Upper lobe of left lung (tissue), 4 donors: ENCODE results near the gene NYAP2.

Source experiments
- CTCF ChIP-seq, 6 experiments: fragments of 450-650 bp in 4 of 6; fragments of 200-600 bp in 2 of 6; sonication (generic) in 2 of 6; IDR thresholded peaks; one replicate each; pipeline ENCODE4 v1.5.1; 2016 to 2019; ENCODE audit warnings: antibody characterized with exemption in 6 of 6
- EP300 ChIP-seq, 4 donors: sonication (generic); formaldehyde crosslinking; IDR thresholded peaks; one replicate each; pipeline ENCODE4 v1.5.1; 2017; ENCODE audit warnings: antibody characterized with exemption in 4 of 4, control low read depth in 2 of 4
- POLR2A ChIP-seq, 4 donors: fragments of 450-650 bp; IDR thresholded peaks; one replicate each; pipeline ENCODE4 v1.5.1; 2016 to 2017; ENCODE audit warnings: antibody characterized with exemption in 4 of 4, mild to moderate bottlenecking in 2 of 4
- POLR2AphosphoS5 ChIP-seq, 2 donors: sonication (generic); formaldehyde crosslinking; IDR thresholded peaks; one replicate each; pipeline ENCODE4 v1.5.1; 2017; ENCODE audit warnings: antibody characterized with exemption in 2 of 2

DNA sequence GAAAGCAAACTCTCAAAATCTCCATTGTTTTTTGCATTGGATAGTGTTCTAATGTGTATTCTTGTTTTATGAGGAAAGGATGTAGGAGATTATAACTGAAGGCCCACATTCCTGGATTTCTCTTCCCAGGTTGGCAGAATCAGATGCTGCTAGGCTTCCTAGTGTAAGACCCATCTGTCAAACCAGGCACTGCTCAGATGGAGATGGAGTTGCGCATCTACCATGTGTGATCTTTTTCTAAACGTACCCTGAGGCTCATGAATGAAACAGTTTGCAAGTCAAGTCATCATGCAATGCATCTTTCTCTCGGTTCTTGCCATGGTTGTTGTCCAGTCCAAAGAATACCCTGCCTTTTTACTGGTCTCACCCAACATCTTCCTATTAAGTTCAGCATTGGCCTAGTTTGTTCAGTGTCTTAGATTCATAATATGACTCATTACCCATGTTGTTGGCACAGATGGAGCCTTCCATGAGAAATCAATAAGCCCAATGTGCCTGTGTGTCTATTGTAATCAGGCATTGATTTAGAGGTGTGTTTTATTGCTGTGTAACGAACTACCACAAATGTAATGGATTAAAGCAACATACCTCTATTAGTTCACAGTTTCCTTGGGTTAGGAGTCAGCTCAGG lies 127.4 kb downstream of the NYAP2 start:
- TF ChIP-seq CTCF (IDR thresholded peaks at IDR 0.05) (no peak), POLR2A (IDR thresholded peaks at IDR 0.05) (no peak), EP300 (IDR thresholded peaks at IDR 0.05) (no peak), POLR2AphosphoS5 (IDR thresholded peaks at IDR 0.05) (no peak)
